Midbrain (tissue), 1 donor: ENCODE results near the gene RBM10.

Experiments used
- DNase-seq: peaks from one replicate; lab custom pipeline; 2025; lab: John Stamatoyannopoulos, UW

The RBM10 gene

GRCh38 chrX:47198687-47199080, 53.7 kb downstream of the RBM10 start:
- no peak for DNase-seq

DNA sequence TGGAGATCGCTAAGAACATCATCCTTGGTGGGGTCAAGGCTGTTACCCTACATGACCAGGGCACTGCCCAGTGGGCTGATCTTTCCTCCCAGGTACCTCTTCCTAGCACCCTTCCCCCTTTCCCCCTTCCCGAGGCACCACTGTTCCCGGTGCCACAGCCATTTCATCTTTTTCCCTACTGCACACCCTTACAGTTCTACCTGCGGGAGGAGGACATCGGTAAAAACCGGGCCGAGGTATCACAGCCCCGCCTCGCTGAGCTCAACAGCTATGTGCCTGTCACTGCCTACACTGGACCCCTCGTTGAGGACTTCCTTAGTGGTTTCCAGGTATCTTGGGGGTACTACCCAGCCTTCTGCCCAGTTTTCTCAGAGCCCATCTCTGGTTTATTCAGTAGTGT, 54.3 kb downstream of the RBM10 start:
- no peak for DNase-seq

GRCh38 chrX:47200385-47201150, 55.5 kb downstream of the RBM10 start:
- no peak for DNase-seq

- DNase-seq: no peak
Observed at GRCh38 chrX:47201345-47201944, 56.4 kb downstream of the RBM10 start.

DNA sequence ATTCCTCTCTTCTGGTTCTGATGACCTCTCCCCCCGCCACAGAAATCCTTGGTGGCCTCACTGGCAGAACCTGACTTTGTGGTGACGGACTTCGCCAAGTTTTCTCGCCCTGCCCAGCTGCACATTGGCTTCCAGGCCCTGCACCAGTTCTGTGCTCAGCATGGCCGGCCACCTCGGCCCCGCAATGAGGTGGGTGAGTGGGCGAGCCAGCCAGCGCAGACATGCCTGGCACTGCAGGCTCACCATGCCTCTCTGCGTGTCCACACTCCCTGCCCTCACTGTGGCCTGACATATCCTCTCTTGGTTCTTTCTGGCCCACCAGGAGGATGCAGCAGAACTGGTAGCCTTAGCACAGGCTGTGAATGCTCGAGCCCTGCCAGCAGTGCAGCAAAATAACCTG, 57.3 kb downstream of the RBM10 start:
- DNase-seq: no peak

GRCh38 chrX:47202877-47203276, 57.9 kb downstream of the RBM10 start:
- DNase-seq: no peak

DNA sequence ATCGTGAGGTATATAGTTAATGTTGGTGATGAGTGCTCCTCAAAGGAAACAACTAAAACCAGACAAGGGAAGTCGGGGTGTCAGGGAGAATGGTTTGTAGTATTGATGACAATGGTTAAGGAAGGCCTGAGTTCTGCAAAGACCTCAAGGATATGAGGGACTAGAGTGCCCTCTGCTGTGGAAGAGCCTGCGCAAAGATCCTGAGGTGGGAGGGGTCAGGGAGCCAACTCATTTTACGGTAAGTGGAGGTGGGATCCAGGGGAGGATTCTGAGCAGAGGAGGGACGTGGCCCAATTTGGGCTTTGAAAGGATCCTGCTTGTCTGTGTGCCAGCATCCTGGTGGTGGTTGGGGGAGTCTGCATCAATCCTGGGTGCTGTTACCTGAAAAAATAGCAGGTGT, 59.9 kb downstream of the RBM10 start:
- DNase-seq: no peak

DNA sequence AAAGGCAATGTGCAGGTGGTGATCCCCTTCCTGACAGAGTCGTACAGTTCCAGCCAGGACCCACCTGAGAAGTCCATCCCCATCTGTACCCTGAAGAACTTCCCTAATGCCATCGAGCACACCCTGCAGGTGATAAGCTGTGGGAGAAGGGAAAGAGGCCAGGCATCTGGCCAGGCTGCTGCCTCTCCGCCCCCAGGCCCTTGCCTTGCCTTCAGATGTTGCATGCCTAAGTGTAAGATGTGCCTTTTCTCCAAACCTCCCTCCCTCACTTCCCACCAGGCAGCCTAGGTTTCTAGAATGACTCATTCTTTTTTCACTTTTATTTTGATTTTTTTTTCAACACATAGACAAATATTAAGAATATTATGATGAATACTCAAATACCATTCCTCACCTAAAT, 61.3 kb downstream of the RBM10 start:
- no peak for DNase-seq

GRCh38 chrX:47208108-47208507, 63.1 kb downstream of the RBM10 start:
- DNase-seq: no peak

GRCh38 chrX:47209508-47210238, 64.7 kb downstream of the RBM10 start:
- DNase-seq: no peak

GRCh38 chrX:47210661-47211425, 65.8 kb downstream of the RBM10 start:
- no peak for DNase-seq

DNA sequence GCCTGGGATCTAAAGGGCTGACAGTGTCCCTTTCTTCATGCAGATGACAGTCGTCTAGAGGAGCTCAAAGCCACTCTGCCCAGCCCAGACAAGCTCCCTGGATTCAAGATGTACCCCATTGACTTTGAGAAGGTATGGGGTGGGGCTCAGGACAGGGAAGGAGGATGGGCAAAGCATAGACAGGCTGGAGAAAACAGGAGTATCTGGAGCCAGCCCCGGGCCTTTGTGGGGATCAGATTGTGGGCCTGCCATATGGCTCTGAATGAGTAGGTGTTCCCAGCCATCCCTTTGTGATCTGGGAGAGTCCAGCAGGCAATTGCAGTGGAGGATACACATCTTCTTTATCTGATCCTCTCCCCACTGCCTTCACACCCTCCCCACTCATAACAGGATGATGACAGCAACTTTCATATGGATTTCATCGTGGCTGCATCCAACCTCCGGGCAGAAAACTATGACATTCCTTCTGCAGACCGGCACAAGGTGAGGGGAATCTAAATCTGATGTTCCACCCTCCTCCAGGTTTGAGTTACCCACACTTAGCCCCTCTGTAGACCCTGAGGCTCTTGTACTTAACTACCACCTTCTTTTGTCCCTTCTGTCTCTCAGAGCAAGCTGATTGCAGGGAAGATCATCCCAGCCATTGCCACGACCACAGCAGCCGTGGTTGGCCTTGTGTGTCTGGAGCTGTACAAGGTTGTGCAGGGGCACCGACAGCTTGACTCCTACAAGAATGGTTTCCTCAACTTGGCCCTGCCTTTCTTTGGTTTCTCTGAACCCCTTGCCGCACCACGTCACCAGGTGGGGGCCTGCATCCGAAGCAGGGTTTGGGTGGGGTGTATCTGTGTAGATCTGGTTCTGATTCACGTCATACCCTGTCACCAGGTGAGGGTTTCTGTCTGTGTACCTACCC, 67.6 kb downstream of the RBM10 start:
- DNase-seq: no peak

GRCh38 chrX:47214435-47215077, 69.5 kb downstream of the RBM10 start:
- DNase-seq: no peak

- DNase-seq: no peak
Observed at GRCh38 chrX:47215291-47215900, 70.4 kb downstream of the RBM10 start.

- DNase-seq: no peak
Observed at GRCh38 chrX:47216393-47216925, 71.4 kb downstream of the RBM10 start.

DNA sequence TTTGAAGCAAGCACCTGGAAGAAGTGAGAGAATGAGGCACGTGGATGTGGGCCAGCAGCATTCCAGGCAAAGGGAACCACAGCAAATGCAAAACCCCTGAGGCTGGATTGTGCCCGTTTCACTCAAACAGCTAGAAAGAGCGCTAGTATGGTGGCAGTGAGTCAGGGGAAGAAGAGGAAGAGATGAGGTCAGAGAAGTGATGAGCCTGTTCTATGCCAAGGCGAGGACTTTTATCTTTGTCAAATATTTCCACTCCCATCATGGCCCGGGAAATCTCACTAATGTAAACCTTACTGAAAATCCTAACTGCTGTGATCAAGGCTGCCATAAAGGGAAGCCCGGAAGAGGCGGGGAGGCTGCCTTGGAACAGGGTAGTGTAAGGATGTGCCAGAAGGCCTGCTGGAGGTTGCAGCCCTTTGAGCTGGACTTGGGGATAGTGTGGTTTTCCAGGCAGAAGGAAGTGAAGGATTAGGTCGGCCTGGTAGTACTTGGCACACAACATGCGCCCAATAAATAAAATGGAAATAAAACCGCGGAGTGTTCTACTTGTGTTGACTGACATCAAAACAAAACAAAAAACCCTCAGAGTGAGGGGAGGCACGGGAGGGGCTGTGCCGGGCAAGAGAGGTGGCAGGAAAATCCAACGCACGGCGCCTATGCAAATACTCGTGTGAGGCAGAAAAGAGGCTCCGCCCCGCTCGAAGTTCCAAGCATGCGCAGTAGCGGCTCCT, 72.3 kb downstream of the RBM10 start:
- no peak for DNase-seq

GRCh38 chrX:47217852-47218279, 72.8 kb downstream of the RBM10 start:
- peak; percentile 98 for DNase-seq

DNA sequence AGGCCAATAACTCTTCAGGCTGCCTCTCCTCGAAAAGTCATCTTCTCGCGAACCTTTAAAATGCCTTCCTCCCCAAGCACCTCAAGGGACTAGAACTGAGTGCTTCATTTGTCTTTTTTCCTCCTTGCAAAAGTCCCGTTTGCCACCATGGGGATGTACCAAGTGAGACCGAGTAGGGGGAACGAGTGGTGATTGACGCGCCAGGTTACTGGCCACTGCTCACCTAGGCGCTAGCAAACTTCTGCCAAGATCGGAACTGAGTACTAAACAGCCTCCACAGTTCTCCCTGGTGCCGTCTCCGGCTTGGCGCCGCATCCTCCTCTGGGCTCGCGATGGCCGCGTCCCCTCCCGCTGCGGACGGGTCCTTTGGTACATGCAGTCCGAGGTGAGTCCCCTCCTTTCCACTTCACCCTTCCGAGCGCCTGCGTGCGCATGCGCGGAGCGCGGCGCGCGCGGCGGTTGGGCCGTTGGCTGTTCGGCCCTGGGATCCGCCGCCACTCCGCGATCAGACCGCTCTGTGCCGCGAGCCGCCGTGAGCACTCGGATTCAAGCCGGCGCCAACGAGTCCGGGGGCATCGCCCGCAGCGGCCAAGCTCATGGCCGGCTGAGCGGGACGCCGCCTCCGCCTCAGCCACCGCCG, 73.4 kb downstream of the RBM10 start, which contains the start of gene CDK16:
CDK16 (plus strand) TSS at position 402 of the 640 bp plus-strand sequence. CDS start 4,877 bp downstream, outside the sequence.
- DNase-seq: peak; percentile 90
